ENCODE results near the gene GH2. TPM values are rescaled to one million over a fixed set of nuclear protein-coding genes. Genes with fewer than 3 reads are reported as not detected.
"Not testable (repeated sequence)": the region's sequence is repeated elsewhere in the genome, so short reads cannot be mapped to it uniquely, and the experiment has no call there.

GH2 gene
- total and polyA plus RNA-seq, 4 donors = not detected

GRCh38 chr17:63926164-63926563 is 44.4 kb upstream of the GH2 start:
- H3K27me3 ChIP-seq (ENCODE audit: control insufficient read depth in 3 of 3, insufficient read depth in 3 of 3, low read length in 2 of 3) = no peaks in the 10 kb centered on the region
- H3K4me1 ChIP-seq (ENCODE audit: control insufficient read depth in 5 of 5, insufficient read depth in 5 of 5, low read length in 5 of 5) = peaks cover 0 to 5% (median 0%) of the 10 kb centered on the region in 5 donors
- H3K9ac ChIP-seq (ENCODE audit: insufficient read depth in 1 of 2, low read length in 2 of 2) = no peak overlapping the region
- ATAC-seq (ENCODE audit: insufficient read depth, low FRiP score) (no peak), DNase-seq (no peak)
- 93 to 96% methylated on average over 2 of the region's 2 CpGs for WGBS, 2 donors
- no peak overlapping the region for H3K4me3 ChIP-seq
- no peaks in the 10 kb centered on the region for H3K36me3 ChIP-seq (ENCODE audit: control insufficient read depth in 4 of 4, insufficient read depth in 4 of 4, low read length in 4 of 4)
- TF ChIP-seq CTCF (IDR thresholded peaks at IDR 0.05; ENCODE audit: control extremely low read depth, extremely low read depth) = no peak
- H3K27ac ChIP-seq (ENCODE audit: low read depth in 1 of 2, low read length in 1 of 2) = no peak overlapping the region
- no peaks in the 10 kb centered on the region for H3K9me3 ChIP-seq (ENCODE audit: control insufficient read depth in 4 of 4, insufficient read depth in 3 of 4, low read length in 3 of 4)

DNA sequence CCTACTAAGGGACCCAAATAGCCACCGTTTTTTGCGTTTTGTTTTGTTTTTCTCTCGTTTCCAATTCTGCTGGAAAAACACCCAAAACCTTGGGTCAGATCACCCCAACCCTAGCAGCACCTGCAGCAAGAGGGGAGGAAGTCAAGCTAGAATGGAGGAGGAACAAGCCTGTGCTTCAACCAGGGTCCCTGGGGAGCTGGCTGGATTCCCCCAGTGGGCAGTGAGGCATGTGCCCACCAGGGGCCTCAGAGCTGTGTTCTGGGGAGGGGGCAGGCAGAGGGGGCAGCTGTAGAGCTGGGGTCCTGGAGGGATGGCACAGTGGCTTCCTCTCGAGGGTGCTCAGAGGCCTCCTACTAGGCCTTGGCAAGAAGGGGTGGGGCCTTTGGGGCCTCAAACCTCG is 43.9 kb upstream of the GH2 start:
- no peak for ATAC-seq (ENCODE audit: insufficient read depth, low FRiP score)
- WGBS, 2 donors = 73 to 77% methylated on average over 5 of the region's 5 CpGs
- DNase-seq = no peak

GRCh38 chr17:63922402-63922801 is 40.7 kb upstream of the GH2 start:
- not testable (repeated sequence) for DNase-seq; ATAC-seq (ENCODE audit: insufficient read depth, low FRiP score); H3K4me3 ChIP-seq; H3K9ac ChIP-seq (ENCODE audit: insufficient read depth in 1 of 2, low read length in 2 of 2); H3K9me3 ChIP-seq (ENCODE audit: control insufficient read depth in 4 of 4, insufficient read depth in 3 of 4, low read length in 3 of 4); H3K4me1 ChIP-seq (ENCODE audit: control insufficient read depth in 5 of 5, insufficient read depth in 5 of 5, low read length in 5 of 5); H3K27ac ChIP-seq (ENCODE audit: low read depth in 1 of 2, low read length in 1 of 2); H3K36me3 ChIP-seq (ENCODE audit: control insufficient read depth in 4 of 4, insufficient read depth in 4 of 4, low read length in 4 of 4); H3K27me3 ChIP-seq (ENCODE audit: control insufficient read depth in 3 of 3, insufficient read depth in 3 of 3, low read length in 2 of 3)
- WGBS, 2 donors = 61 to 66% methylated on average over 9 of the region's 9 CpGs

More for the DNA sequence above, 43.9 kb upstream of the GH2 start:
- H3K9ac ChIP-seq (ENCODE audit: insufficient read depth in 1 of 2, low read length in 2 of 2) = no peak overlapping the region
- no peaks in the 10 kb centered on the region for H3K36me3 ChIP-seq (ENCODE audit: control insufficient read depth in 4 of 4, insufficient read depth in 4 of 4, low read length in 4 of 4)
- TF ChIP-seq CTCF (IDR thresholded peaks at IDR 0.05; ENCODE audit: control extremely low read depth, extremely low read depth) = no peak
- H3K4me3 ChIP-seq = no peak overlapping the region
- no peaks in the 10 kb centered on the region for H3K27me3 ChIP-seq (ENCODE audit: control insufficient read depth in 3 of 3, insufficient read depth in 3 of 3, low read length in 2 of 3)
- H3K4me1 ChIP-seq (ENCODE audit: control insufficient read depth in 5 of 5, insufficient read depth in 5 of 5, low read length in 5 of 5) = no peaks in the 10 kb centered on the region
- H3K9me3 ChIP-seq (ENCODE audit: control insufficient read depth in 4 of 4, insufficient read depth in 3 of 4, low read length in 3 of 4) = no peaks in the 10 kb centered on the region
- H3K27ac ChIP-seq (ENCODE audit: low read depth in 1 of 2, low read length in 1 of 2) = no peak overlapping the region

DNA sequence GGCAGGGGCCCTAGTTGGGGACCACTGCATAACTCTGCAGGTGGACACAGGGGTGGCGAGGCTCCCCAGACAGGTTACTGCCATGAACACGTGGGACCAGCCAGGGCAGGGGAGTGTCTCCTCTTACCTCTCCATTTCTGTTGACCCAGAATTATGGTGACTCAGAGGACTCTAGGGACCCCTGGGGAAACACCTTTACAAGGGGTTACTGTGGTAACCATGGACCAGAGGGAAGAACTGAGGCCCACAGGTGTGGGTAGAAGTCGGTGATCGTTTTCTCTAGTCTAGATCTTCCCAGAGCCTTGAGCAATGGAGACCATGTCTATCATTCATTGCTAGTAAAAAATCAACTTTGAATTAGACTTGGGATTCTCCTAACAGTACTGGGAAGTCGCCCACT is 39.0 kb upstream of the GH2 start:
- not testable (repeated sequence) for H3K9me3 ChIP-seq (ENCODE audit: control insufficient read depth in 4 of 4, insufficient read depth in 3 of 4, low read length in 3 of 4); H3K4me1 ChIP-seq (ENCODE audit: control insufficient read depth in 5 of 5, insufficient read depth in 5 of 5, low read length in 5 of 5); H3K9ac ChIP-seq (ENCODE audit: insufficient read depth in 1 of 2, low read length in 2 of 2); H3K27ac ChIP-seq (ENCODE audit: low read depth in 1 of 2, low read length in 1 of 2); ATAC-seq (ENCODE audit: insufficient read depth, low FRiP score); H3K4me3 ChIP-seq; DNase-seq; H3K36me3 ChIP-seq (ENCODE audit: control insufficient read depth in 4 of 4, insufficient read depth in 4 of 4, low read length in 4 of 4); H3K27me3 ChIP-seq (ENCODE audit: control insufficient read depth in 3 of 3, insufficient read depth in 3 of 3, low read length in 2 of 3)
- WGBS, 2 donors = 85 to 91% methylated on average over 5 of the region's 5 CpGs

DNA sequence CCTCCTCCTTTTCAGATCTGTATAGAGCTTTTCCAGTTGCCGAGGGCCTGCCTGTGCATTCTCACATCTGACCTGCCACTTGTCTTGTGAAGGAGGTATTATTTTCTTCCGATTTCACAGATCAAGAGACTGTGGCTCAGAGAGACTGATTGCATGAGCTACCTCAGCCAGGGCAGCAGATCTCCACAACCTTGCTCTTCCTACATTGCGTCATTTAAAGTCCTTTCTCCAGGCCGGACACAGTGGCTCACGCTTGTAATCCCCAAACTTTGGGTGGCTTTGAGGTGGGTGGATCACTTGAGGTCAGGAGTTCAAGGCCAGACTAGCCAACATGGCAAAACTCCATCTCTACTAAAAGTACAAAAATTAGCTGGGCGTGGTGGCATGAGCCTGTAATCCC is 38.3 kb upstream of the GH2 start:
- not testable (repeated sequence) for H3K4me3 ChIP-seq; H3K27me3 ChIP-seq (ENCODE audit: control insufficient read depth in 3 of 3, insufficient read depth in 3 of 3, low read length in 2 of 3); H3K9ac ChIP-seq (ENCODE audit: insufficient read depth in 1 of 2, low read length in 2 of 2); DNase-seq; H3K36me3 ChIP-seq (ENCODE audit: control insufficient read depth in 4 of 4, insufficient read depth in 4 of 4, low read length in 4 of 4); ATAC-seq (ENCODE audit: insufficient read depth, low FRiP score); H3K27ac ChIP-seq (ENCODE audit: low read depth in 1 of 2, low read length in 1 of 2); H3K9me3 ChIP-seq (ENCODE audit: control insufficient read depth in 4 of 4, insufficient read depth in 3 of 4, low read length in 3 of 4); H3K4me1 ChIP-seq (ENCODE audit: control insufficient read depth in 5 of 5, insufficient read depth in 5 of 5, low read length in 5 of 5)
- 85 to 91% methylated on average over 6 of the region's 6 CpGs for WGBS, 2 donors

Measured in lung (tissue), 12 donors.